ENCODE results near the gene ZIM2. TPM values are rescaled to one million over a fixed set of nuclear protein-coding genes. Genes with fewer than 3 reads are reported as not detected.

Gene ZIM2
- total RNA-seq, 1 experiment from 2014 or later = not detected

DNA sequence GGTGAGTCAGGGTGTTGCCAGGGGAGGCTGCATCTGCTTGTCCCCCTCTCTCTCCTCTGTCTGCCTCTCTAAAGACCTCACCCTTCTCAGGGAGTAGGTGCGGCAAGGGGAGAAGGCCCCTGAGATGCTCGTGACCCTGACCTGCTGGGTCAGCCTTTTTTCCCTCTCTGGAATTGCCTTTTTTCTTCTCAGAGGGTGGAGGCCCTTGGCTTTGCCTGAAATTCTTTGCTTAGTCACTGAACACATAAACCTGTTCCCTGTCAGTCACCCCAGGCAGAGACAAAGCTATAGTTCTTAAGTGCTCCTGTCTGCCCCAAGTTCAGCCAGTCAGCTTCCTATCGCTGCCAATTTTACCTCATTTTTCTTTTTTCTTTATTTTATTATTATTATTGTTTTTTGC lies 35.2 kb upstream of the ZIM2 start:
- no peaks in the 10 kb centered on the region for H3K27me3 ChIP-seq (ENCODE audit: insufficient read depth, low read length)
- no peaks in the 10 kb centered on the region for H3K9me2 ChIP-seq (ENCODE audit: insufficient read depth)
- H3K36me3 ChIP-seq (ENCODE audit: control insufficient read depth in 1 of 2, insufficient read depth in 2 of 2, low read length in 2 of 2) = no peaks in the 10 kb centered on the region
- TF ChIP-seq ELF1 (IDR thresholded peaks at IDR 0.05; ENCODE audit: borderline replicate concordance, low read depth) (no peak), EZH2phosphoT487 (IDR thresholded peaks at IDR 0.05; ENCODE audit: borderline replicate concordance) (no peak), CEBPB (IDR thresholded peaks at IDR 0.05; ENCODE audit: low read depth) (no peak), EZH2 (IDR thresholded peaks at IDR 0.05) (no peak), SIN3A (IDR thresholded peaks at IDR 0.05; ENCODE audit: low read depth) (no peak), TCF7L2 (IDR thresholded peaks at IDR 0.05; ENCODE audit: borderline replicate concordance, extremely low read depth, insufficient read depth, insufficient read length) (no peak), ZNF274 (IDR thresholded peaks at IDR 0.05; ENCODE audit: low read depth, low read length) (no peak), ZFX (IDR thresholded peaks at IDR 0.05) (no peak), POLR2A (IDR thresholded peaks at IDR 0.05; ENCODE audit: borderline replicate concordance, extremely low read depth, insufficient read depth, insufficient read length) (no peak), YY1 (IDR thresholded peaks at IDR 0.05; ENCODE audit: extremely low read depth, insufficient replicate concordance, low read depth, low read length) (no peak), SRF (IDR thresholded peaks at IDR 0.05; ENCODE audit: low read depth) (no peak), JUND (IDR thresholded peaks at IDR 0.05) (no peak), SP1 (IDR thresholded peaks at IDR 0.05; ENCODE audit: low read depth) (no peak)
- TF ChIP-seq, protein P1, sequence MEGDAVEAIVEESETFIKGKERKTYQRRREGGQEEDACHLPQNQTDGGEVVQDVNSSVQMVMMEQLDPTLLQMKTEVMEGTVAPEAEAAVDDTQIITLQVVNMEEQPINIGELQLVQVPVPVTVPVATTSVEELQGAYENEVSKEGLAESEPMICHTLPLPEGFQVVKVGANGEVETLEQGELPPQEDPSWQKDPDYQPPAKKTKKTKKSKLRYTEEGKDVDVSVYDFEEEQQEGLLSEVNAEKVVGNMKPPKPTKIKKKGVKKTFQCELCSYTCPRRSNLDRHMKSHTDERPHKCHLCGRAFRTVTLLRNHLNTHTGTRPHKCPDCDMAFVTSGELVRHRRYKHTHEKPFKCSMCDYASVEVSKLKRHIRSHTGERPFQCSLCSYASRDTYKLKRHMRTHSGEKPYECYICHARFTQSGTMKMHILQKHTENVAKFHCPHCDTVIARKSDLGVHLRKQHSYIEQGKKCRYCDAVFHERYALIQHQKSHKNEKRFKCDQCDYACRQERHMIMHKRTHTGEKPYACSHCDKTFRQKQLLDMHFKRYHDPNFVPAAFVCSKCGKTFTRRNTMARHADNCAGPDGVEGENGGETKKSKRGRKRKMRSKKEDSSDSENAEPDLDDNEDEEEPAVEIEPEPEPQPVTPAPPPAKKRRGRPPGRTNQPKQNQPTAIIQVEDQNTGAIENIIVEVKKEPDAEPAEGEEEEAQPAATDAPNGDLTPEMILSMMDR (IDR thresholded peaks at IDR 0.05 in 2 of 3, conservative IDR thresholded peaks at IDR 0.05 in 1 of 3; ENCODE audit: borderline replicate concordance in 1 of 3, insufficient read depth in 1 of 3, low read depth in 2 of 3, low read length in 2 of 3) = no peak
- TF ChIP-seq, protein P2, sequence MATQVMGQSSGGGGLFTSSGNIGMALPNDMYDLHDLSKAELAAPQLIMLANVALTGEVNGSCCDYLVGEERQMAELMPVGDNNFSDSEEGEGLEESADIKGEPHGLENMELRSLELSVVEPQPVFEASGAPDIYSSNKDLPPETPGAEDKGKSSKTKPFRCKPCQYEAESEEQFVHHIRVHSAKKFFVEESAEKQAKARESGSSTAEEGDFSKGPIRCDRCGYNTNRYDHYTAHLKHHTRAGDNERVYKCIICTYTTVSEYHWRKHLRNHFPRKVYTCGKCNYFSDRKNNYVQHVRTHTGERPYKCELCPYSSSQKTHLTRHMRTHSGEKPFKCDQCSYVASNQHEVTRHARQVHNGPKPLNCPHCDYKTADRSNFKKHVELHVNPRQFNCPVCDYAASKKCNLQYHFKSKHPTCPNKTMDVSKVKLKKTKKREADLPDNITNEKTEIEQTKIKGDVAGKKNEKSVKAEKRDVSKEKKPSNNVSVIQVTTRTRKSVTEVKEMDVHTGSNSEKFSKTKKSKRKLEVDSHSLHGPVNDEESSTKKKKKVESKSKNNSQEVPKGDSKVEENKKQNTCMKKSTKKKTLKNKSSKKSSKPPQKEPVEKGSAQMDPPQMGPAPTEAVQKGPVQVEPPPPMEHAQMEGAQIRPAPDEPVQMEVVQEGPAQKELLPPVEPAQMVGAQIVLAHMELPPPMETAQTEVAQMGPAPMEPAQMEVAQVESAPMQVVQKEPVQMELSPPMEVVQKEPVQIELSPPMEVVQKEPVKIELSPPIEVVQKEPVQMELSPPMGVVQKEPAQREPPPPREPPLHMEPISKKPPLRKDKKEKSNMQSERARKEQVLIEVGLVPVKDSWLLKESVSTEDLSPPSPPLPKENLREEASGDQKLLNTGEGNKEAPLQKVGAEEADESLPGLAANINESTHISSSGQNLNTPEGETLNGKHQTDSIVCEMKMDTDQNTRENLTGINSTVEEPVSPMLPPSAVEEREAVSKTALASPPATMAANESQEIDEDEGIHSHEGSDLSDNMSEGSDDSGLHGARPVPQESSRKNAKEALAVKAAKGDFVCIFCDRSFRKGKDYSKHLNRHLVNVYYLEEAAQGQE (IDR thresholded peaks at IDR 0.05; ENCODE audit: low read depth) = no peak
- H3K79me2 ChIP-seq (ENCODE audit: insufficient read depth, low read length) = no peaks in the 10 kb centered on the region
- no TSS peak for BruUV-seq (replicated peaks)
- no peak overlapping the region for H3K4me3 ChIP-seq (replicated peaks in 1 of 2; ENCODE audit: low read depth in 1 of 2, low read length in 2 of 2)
- no peak overlapping the region for H2AFZ ChIP-seq (ENCODE audit: low read depth, low read length, poor library complexity, severe bottlenecking)
- ChIA-PET RAD21 (ENCODE audit: low non-redundant PET in 1 of 2, low total read pairs in 2 of 2, uncharacterized antibody in 2 of 2, unreplicated experiment in 2 of 2) (no interaction called here), POLR2A (no interaction called here), CTCF (no interaction called here)
- no peaks in the 10 kb centered on the region for H3K4me1 ChIP-seq (ENCODE audit: control insufficient read depth in 1 of 2, insufficient read depth in 2 of 2, low read length in 2 of 2)
- H3K9ac ChIP-seq (ENCODE audit: low read length) = no peak overlapping the region
- ATAC-seq (no peak), DNase-seq (ENCODE audit: low read depth, low spot score) (no peak)
- H3K27ac ChIP-seq (ENCODE audit: low read depth, low read length) = no peak overlapping the region
- H3K4me2 ChIP-seq (ENCODE audit: low read length) = no peak overlapping the region
- no peaks in the 10 kb centered on the region for H4K20me1 ChIP-seq (ENCODE audit: insufficient read depth)
- peaks cover 8 to 27% of the 10 kb centered on the region in 2 experiments; a peak in 2 of 4 replicates for H3K9me3 ChIP-seq (ENCODE audit: control insufficient read depth in 1 of 2, insufficient read depth in 1 of 2, low read depth in 1 of 2, low read length in 2 of 2)
- intact Hi-C loops (cut with micrococcal nuclease) = no loop called here
